Measurements from ENCODE around the gene OR52A1. TPM values are rescaled to one million over a fixed set of nuclear protein-coding genes. Genes with fewer than 3 reads are reported as not detected.

The OR52A1 gene
- total and polyA plus RNA-seq, 9 of the 15 experiments (the other 6 are each of a cell fraction or from before 2014, with no cell fraction given) = under 0.01 to 0.33 (median 0.13) TPM; not detected in 3

DNA sequence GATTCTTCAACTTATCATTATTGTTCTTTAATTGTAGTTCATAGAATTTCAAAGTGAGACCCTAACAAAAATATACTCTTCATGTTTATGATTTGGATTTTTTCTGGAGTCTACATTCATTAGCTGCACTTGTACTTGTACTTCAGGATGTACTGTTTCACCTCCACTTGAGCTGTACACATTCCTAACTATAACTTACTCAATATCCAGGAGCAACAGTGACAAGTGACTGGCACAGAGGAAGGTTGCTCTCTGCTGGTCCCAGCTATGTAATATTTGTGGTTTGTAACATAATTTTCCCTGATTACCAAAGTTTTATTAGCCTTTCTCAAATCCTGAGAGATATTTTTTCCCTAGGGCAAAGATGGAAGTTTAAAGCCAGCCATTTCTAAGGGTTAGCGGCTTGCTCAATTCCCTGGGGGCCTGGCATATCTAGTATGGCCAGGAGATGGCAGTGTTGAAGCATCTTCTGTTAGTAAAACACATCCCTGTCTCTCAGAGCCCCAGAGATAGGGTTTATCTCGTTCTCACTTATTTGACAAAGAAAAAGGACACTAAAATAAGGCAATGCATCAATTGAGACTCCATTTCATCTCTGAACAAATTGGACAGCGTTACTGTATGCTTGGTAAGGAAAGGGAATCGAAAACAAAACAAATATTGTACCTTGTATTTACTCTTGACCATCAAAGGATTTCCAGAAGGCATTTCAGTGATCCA is 30.6 kb downstream of the OR52A1 start (continued):
- TF ChIP-seq, protein P1, sequence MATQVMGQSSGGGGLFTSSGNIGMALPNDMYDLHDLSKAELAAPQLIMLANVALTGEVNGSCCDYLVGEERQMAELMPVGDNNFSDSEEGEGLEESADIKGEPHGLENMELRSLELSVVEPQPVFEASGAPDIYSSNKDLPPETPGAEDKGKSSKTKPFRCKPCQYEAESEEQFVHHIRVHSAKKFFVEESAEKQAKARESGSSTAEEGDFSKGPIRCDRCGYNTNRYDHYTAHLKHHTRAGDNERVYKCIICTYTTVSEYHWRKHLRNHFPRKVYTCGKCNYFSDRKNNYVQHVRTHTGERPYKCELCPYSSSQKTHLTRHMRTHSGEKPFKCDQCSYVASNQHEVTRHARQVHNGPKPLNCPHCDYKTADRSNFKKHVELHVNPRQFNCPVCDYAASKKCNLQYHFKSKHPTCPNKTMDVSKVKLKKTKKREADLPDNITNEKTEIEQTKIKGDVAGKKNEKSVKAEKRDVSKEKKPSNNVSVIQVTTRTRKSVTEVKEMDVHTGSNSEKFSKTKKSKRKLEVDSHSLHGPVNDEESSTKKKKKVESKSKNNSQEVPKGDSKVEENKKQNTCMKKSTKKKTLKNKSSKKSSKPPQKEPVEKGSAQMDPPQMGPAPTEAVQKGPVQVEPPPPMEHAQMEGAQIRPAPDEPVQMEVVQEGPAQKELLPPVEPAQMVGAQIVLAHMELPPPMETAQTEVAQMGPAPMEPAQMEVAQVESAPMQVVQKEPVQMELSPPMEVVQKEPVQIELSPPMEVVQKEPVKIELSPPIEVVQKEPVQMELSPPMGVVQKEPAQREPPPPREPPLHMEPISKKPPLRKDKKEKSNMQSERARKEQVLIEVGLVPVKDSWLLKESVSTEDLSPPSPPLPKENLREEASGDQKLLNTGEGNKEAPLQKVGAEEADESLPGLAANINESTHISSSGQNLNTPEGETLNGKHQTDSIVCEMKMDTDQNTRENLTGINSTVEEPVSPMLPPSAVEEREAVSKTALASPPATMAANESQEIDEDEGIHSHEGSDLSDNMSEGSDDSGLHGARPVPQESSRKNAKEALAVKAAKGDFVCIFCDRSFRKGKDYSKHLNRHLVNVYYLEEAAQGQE (IDR thresholded peaks at IDR 0.05; ENCODE audit: borderline replicate concordance) = peak; percentile 92
- TF ChIP-seq, protein P1 (CRISPR knock-in tag; IDR thresholded peaks at IDR 0.05; ENCODE audit: low read depth) = no peak
- TF ChIP-seq ZEB2 (IDR thresholded peaks at IDR 0.05) (no peak), ZZZ3 (IDR thresholded peaks at IDR 0.05) (no peak), BACH1 (tag; IDR thresholded peaks at IDR 0.05) (no peak), ETV1 (tag; conservative IDR thresholded peaks at IDR 0.05; ENCODE audit: low read depth) (no peak), ZNF512 (tag; IDR thresholded peaks at IDR 0.05) (no peak), ARID3A (IDR thresholded peaks at IDR 0.05; ENCODE audit: borderline replicate concordance, low read depth, low read length) (0 out of 2 replicates have a peak, but pooled peaks have one; percentile 45), TCF7 (IDR thresholded peaks at IDR 0.05; ENCODE audit: borderline replicate concordance) (no peak)
